ENCODE results near the gene LGR6. TPM values are rescaled to one million over a fixed set of nuclear protein-coding genes. Genes with fewer than 3 reads are reported as not detected.

The LGR6 gene
- total RNA-seq, 1 experiment from 2014 or later: 0.56 TPM

DNA sequence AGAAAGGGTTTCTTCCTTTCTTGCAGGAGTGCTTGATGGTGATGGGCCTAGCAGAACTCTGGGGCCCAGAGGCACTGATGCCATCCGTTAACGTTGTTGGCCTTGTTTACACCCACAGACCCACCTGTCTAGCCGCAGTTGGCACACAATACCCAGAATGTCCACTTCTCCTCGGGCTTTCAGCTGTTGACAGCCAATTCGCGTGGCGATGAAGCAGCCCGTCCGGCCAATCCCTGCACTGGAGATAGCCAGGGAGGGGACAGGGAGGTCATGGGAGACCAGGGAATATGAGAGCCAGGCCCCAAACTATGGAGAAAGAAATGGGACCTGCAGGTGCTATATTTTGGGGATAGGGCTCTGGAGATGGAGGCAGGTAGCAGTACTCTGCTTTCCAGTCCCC lies 43.4 kb upstream of the LGR6 start:
- no TSS peak for BruUV-seq (replicated peaks)
- H3K27ac Mint-ChIP-seq (ENCODE audit: low read depth, unreplicated experiment): no peak overlapping the region
- DNase-seq (ENCODE audit: unreplicated experiment): no peak
- POLR2A ChIA-PET: no interaction called here
- no peaks in the 10 kb centered on the region for H3K36me3 Mint-ChIP-seq (ENCODE audit: insufficient read depth, unreplicated experiment)
- H3K4me1 Mint-ChIP-seq (ENCODE audit: insufficient read depth, unreplicated experiment): peaks cover 8% of the 10 kb centered on the region
- CTCF ChIA-PET: interaction anchor here (0.8 kb wide), 1 partner anchor 141 kb away, joined by 3 read pairs; no protein-coding TSS in a partner anchor
- no peaks in the 10 kb centered on the region for H3K9me3 Mint-ChIP-seq (ENCODE audit: unreplicated experiment)
- intact Hi-C loops (cut with micrococcal nuclease): no loop called here
- H3K4me3 Mint-ChIP-seq (ENCODE audit: unreplicated experiment): no peak overlapping the region
- no peaks in the 10 kb centered on the region for H3K27me3 Mint-ChIP-seq (ENCODE audit: insufficient read depth, unreplicated experiment)
- TF ChIP-seq, protein P1, sequence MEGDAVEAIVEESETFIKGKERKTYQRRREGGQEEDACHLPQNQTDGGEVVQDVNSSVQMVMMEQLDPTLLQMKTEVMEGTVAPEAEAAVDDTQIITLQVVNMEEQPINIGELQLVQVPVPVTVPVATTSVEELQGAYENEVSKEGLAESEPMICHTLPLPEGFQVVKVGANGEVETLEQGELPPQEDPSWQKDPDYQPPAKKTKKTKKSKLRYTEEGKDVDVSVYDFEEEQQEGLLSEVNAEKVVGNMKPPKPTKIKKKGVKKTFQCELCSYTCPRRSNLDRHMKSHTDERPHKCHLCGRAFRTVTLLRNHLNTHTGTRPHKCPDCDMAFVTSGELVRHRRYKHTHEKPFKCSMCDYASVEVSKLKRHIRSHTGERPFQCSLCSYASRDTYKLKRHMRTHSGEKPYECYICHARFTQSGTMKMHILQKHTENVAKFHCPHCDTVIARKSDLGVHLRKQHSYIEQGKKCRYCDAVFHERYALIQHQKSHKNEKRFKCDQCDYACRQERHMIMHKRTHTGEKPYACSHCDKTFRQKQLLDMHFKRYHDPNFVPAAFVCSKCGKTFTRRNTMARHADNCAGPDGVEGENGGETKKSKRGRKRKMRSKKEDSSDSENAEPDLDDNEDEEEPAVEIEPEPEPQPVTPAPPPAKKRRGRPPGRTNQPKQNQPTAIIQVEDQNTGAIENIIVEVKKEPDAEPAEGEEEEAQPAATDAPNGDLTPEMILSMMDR (IDR thresholded peaks at IDR 0.05; ENCODE audit: unreplicated experiment): no peak

GRCh38 chr1:202150602-202151001 lies 43.0 kb upstream of the LGR6 start:
- no TSS peak for BruUV-seq (replicated peaks)
- intact Hi-C loops (cut with micrococcal nuclease): no loop called here
- no peaks in the 10 kb centered on the region for H3K36me3 Mint-ChIP-seq (ENCODE audit: insufficient read depth, unreplicated experiment)
- ChIA-PET POLR2A (no interaction called here), CTCF (interaction anchor here (1.4 kb wide), 1 partner anchor 16 kb away, joined by 4 read pairs; no protein-coding TSS in a partner anchor)
- no peak overlapping the region for H3K27ac Mint-ChIP-seq (ENCODE audit: low read depth, unreplicated experiment)
- H3K27me3 Mint-ChIP-seq (ENCODE audit: insufficient read depth, unreplicated experiment): no peaks in the 10 kb centered on the region
- DNase-seq (ENCODE audit: unreplicated experiment): no peak
- H3K4me1 Mint-ChIP-seq (ENCODE audit: insufficient read depth, unreplicated experiment): peaks cover 12% of the 10 kb centered on the region
- no peaks in the 10 kb centered on the region for H3K9me3 Mint-ChIP-seq (ENCODE audit: unreplicated experiment)
- no peak overlapping the region for H3K4me3 Mint-ChIP-seq (ENCODE audit: unreplicated experiment)
- TF ChIP-seq, protein P1 (IDR thresholded peaks at IDR 0.05; ENCODE audit: unreplicated experiment): no peak

- CTCF ChIA-PET: interaction anchor here (0.6 to 1.9 kb wide), 3 partner anchors 17 to 118 kb away, joined by 3 to 4 read pairs (median 4); no protein-coding TSS in a partner anchor
- no peak for DNase-seq (ENCODE audit: unreplicated experiment)
- Mint-ChIP-seq H3K4me1 (ENCODE audit: insufficient read depth, unreplicated experiment) (peaks cover 12% of the 10 kb centered on the region), H3K9me3 (ENCODE audit: unreplicated experiment) (no peaks in the 10 kb centered on the region), H3K36me3 (ENCODE audit: insufficient read depth, unreplicated experiment) (no peaks in the 10 kb centered on the region), H3K4me3 (ENCODE audit: unreplicated experiment) (no peak overlapping the region), H3K27me3 (ENCODE audit: insufficient read depth, unreplicated experiment) (no peaks in the 10 kb centered on the region), H3K27ac (ENCODE audit: low read depth, unreplicated experiment) (no peak overlapping the region)
- intact Hi-C loops (cut with micrococcal nuclease): no loop called here
- POLR2A ChIA-PET: no interaction called here
- no TSS peak for BruUV-seq (replicated peaks)
- TF ChIP-seq, protein P1 (IDR thresholded peaks at IDR 0.05; ENCODE audit: unreplicated experiment): no peak
Observed at GRCh38 chr1:202151045-202151444, 42.6 kb upstream of the LGR6 start.

- BruUV-seq (replicated peaks): no TSS peak
- CTCF ChIA-PET: interaction anchor here (1.9 kb wide), 1 partner anchor 37 kb away, joined by 4 read pairs; no protein-coding TSS in a partner anchor
- no peaks in the 10 kb centered on the region for H3K27me3 Mint-ChIP-seq (ENCODE audit: insufficient read depth, unreplicated experiment)
- H3K4me3 Mint-ChIP-seq (ENCODE audit: unreplicated experiment): no peak overlapping the region
- H3K9me3 Mint-ChIP-seq (ENCODE audit: unreplicated experiment): no peaks in the 10 kb centered on the region
- no peaks in the 10 kb centered on the region for H3K36me3 Mint-ChIP-seq (ENCODE audit: insufficient read depth, unreplicated experiment)
- intact Hi-C loops (cut with micrococcal nuclease): no loop called here
- no peak for DNase-seq (ENCODE audit: unreplicated experiment)
- TF ChIP-seq, protein P1 (IDR thresholded peaks at IDR 0.05; ENCODE audit: unreplicated experiment): no peak
- peaks cover 12% of the 10 kb centered on the region for H3K4me1 Mint-ChIP-seq (ENCODE audit: insufficient read depth, unreplicated experiment)
- H3K27ac Mint-ChIP-seq (ENCODE audit: low read depth, unreplicated experiment): no peak overlapping the region
- POLR2A ChIA-PET: interaction anchor here (0.6 to 0.7 kb wide), 2 partner anchors 217 to 236 kb away, joined by 3 read pairs; no protein-coding TSS in a partner anchor
Observed at GRCh38 chr1:202152399-202152798, 41.2 kb upstream of the LGR6 start.

All from MCF 10A (cell line).